HepG2 (cell line): Measurements from ENCODE around the gene MID1. TPM values are rescaled to one million over a fixed set of nuclear protein-coding genes. Genes with fewer than 3 reads are reported as not detected.

ENCODE experiments used
- ATAC-seq: fragments of 200-7000 bp; cut with Tn5 transposase; 3 replicates; pipeline ENCODE4 v1.9.1; 2020; ENCODE audit warnings: mild to moderate bottlenecking, moderate library complexity
- BruUV-seq: library from RNA; stranded (reverse); fragments of 400-500 nt; replicated peaks from 2 replicates; lab custom pipeline; 2021; lab: Mats Ljungman, UMichigan
- CTCF ChIA-PET: fragments of 300-600 bp; formaldehyde crosslinking; extraction: SDS; loops from one replicate; lab custom pipeline; 2021; ENCODE audit warnings: low total read pairs, inconsistent platforms, low intra/inter-chr PET ratio; lab: Yijun Ruan, JAX
- POLR2A ChIA-PET: fragments of 350-600 bp; sonication (Branson Sonifier 250); formaldehyde crosslinking; loops from one replicate; lab custom pipeline; 2020; ENCODE audit warnings: antibody characterized with exemption, inconsistent platforms; lab: Yijun Ruan, JAX
- DNase-seq: peaks from one replicate; pipeline ENCODE4 v3.0.0-alpha.2; 2015; ENCODE audit warnings: low spot score
- FAIRE-seq: peaks from 3 replicates; lab custom pipeline; 2011; peaks lifted over from hg19 to GRCh38; lab: Jason Lieb, UNC
- H2AFZ ChIP-seq: one replicate; pipeline ENCODE4 v1.6.1; 2011; ENCODE audit warnings: low read length, inconsistent platforms
- H3K27ac ChIP-seq: fragments of 300-600 bp; 3 replicates; pipeline ENCODE4 v1.8.0; 2011; ENCODE audit warnings: mixed run types, mild to moderate bottlenecking, mixed read lengths, low read length, inconsistent platforms; ENCODE audit not compliant: insufficient read depth; ENCODE audit errors: extremely low read length
- H3K27me3 ChIP-seq, 2 experiments: fragments of 200-600 bp in 1 of 2; 2 replicates in 1 of 2; 3 replicates in 1 of 2; pipeline versions ENCODE4 v1.6.0 to v1.8.0; 2011; ENCODE audit warnings: low read length in 2 of 2, mild to moderate bottlenecking in 2 of 2, moderate library complexity in 2 of 2, inconsistent platforms in 1 of 2; ENCODE audit not compliant: insufficient read depth in 2 of 2, control insufficient read depth in 1 of 2
- H3K36me3 ChIP-seq, 2 experiments: fragments of 200-600 bp in 1 of 2; replicated peaks in 1 of 2; 2 replicates in 1 of 2; 3 replicates in 1 of 2; pipeline versions ENCODE4 v1.5.1 to v1.8.0; 2011; ENCODE audit warnings: low read length in 2 of 2, inconsistent platforms in 1 of 2; ENCODE audit not compliant: insufficient read depth in 2 of 2, control insufficient read depth in 1 of 2
- H3K4me1 ChIP-seq: 2 replicates; pipeline ENCODE4 v1.5.1; 2012; ENCODE audit warnings: low read length, inconsistent platforms; ENCODE audit not compliant: insufficient read depth
- H3K4me2 ChIP-seq: 2 replicates; pipeline ENCODE4 v1.6.0; 2011; ENCODE audit warnings: low read depth, low read length, inconsistent platforms
- H3K4me3 ChIP-seq, 3 experiments: fragments of 200-600 bp in 1 of 3; sonication (generic), shearing (Covaris generic) in 1 of 3; replicated peaks in 1 of 3; 2 replicates each; pipeline ENCODE4 v1.5.1; 2011 to 2016; ENCODE audit warnings: low read length in 3 of 3, inconsistent platforms in 2 of 3, low read depth in 2 of 3, mild to moderate bottlenecking in 2 of 3, control low read depth in 1 of 3, mixed read lengths in 1 of 3; ENCODE audit not compliant: insufficient read depth in 1 of 3
- H3K79me2 ChIP-seq: one replicate; pipeline ENCODE4 v1.6.1; 2011; ENCODE audit warnings: low read length, inconsistent platforms; ENCODE audit not compliant: insufficient read depth
- H3K9ac ChIP-seq: 2 replicates; pipeline ENCODE4 v1.6.0; 2011; ENCODE audit warnings: mild to moderate bottlenecking, low read depth, low read length, inconsistent platforms; ENCODE audit not compliant: insufficient read depth
- H3K9me3 ChIP-seq: 2 replicates; pipeline ENCODE4 v1.5.1; 2012; ENCODE audit warnings: mild to moderate bottlenecking, low read length
- H4K20me1 ChIP-seq: 2 replicates; pipeline ENCODE4 v1.6.0; 2011; ENCODE audit warnings: inconsistent platforms, mild to moderate bottlenecking, low read length, moderate library complexity; ENCODE audit not compliant: insufficient read depth
- ELF4 ChIP-seq: sonication (generic); formaldehyde crosslinking; IDR thresholded peaks from 2 replicates; pipeline ENCODE4 v1.5.0; 2020; ENCODE audit warnings: missing genetic modification reagents, mild to moderate bottlenecking, moderate library complexity, borderline replicate concordance
- GZF1 ChIP-seq: sonication (generic); formaldehyde crosslinking; IDR thresholded peaks from 2 replicates; pipeline ENCODE4 v1.5.1; 2020; ENCODE audit warnings: mild to moderate bottlenecking, missing genetic modification reagents
- JUN ChIP-seq: sonication (generic); formaldehyde crosslinking; IDR thresholded peaks from 2 replicates; pipeline ENCODE4 v1.4.0; 2020; ENCODE audit warnings: mild to moderate bottlenecking, missing genetic modification reagents
- MAFK ChIP-seq, 2 experiments: IDR thresholded peaks in 1 of 2; conservative IDR thresholded peaks in 1 of 2; 2 replicates each; pipeline ENCODE4 v1.6.1; 2011; ENCODE audit warnings: improper control_type of control experiment in 2 of 2, low read length in 2 of 2
- MBNL3 ChIP-seq: fragments of 250-450 bp; sonication (Bioruptor Pico); conservative IDR thresholded peaks from 2 replicates; pipeline ENCODE4 v1.8.0; 2022; ENCODE audit warnings: mild to moderate bottlenecking, inconsistent platforms
- NCOA5 ChIP-seq: sonication (generic); formaldehyde crosslinking; IDR thresholded peaks from 2 replicates; pipeline ENCODE4 v1.4.0; 2020; ENCODE audit warnings: missing genetic modification reagents
- RFX5 ChIP-seq: IDR thresholded peaks from 2 replicates; pipeline ENCODE4 v1.6.1; 2011; ENCODE audit warnings: low read depth, low read length, improper control_type of control experiment
- ZBTB39 ChIP-seq: sonication (generic); formaldehyde crosslinking; IDR thresholded peaks from 2 replicates; pipeline ENCODE4 v1.5.0; 2020; ENCODE audit warnings: missing genetic modification reagents
- ZNF235 ChIP-seq: sonication (generic); formaldehyde crosslinking; IDR thresholded peaks from 2 replicates; pipeline ENCODE4 v1.8.1; 2023; ENCODE audit warnings: mild to moderate bottlenecking, missing genetic modification reagents, borderline replicate concordance
- ZNF407 ChIP-seq: sonication (generic); formaldehyde crosslinking; IDR thresholded peaks from one replicate; pipeline ENCODE4 v1.5.1; 2020; ENCODE audit warnings: mild to moderate bottlenecking, missing genetic modification reagents; ENCODE audit errors: not compliant biosample characterization
- WGBS: methylation state at CpG from one replicate; pipeline ENCODE4 v1.1.6; 2017; ENCODE audit warnings: low lambda C conversion rate; 5-methylcytosine and 5-hydroxymethylcytosine counted together
- in situ Hi-C: cut with HindIII; loops from 2 replicates; pipeline ENCODE4 v1.10.0; 2017; ENCODE audit warnings: low pct_unique_long_range_greater_than_20kb; ENCODE audit not compliant: extremely low pct_ligation_motif_present
- intact Hi-C: fragments of 100-400 bp; cut with micrococcal nuclease; formaldehyde crosslinking; loops from one replicate; pipeline ENCODE4 v1.10.0; 2022; ENCODE audit not compliant: unreplicated experiment
- polyA plus RNA-seq, 8 experiments: library from polyadenylated mRNA; depleted of rRNA in 3 of 8; stranded (reverse) in 7 of 8; unstranded in 1 of 8; fragments of >200 nt; fragmentation: Illumina TruSeq in 4 of 8; extraction: Trizol in 4 of 8; gene quantifications; 2 replicates each; pipeline versions ENCODE4 v1.2.1 to v1.2.3, GENCODE V29; 2011 to 2016; ENCODE audit warnings: low read depth in 4 of 8, missing spikeins in 1 of 8, mixed read lengths in 1 of 8; ENCODE audit not compliant: insufficient read depth in 1 of 8
- total RNA-seq, 5 experiments: library from RNA; depleted of rRNA; stranded (reverse); fragments of >200 nt; fragmentation: Illumina TruSeq; extraction: Trizol; gene quantifications; 2 replicates each; pipeline ENCODE4 v1.2.3, GENCODE V29; 2016; ENCODE audit warnings: low read depth in 1 of 5

The MID1 gene
- total and polyA plus RNA-seq, 2 of the 13 experiments (the other 11 are each of a cell fraction or from before 2014, with no cell fraction given): 0.86 to 1.1 TPM

GRCh38 chrX:10453945-10454344, 166.4 kb downstream of the MID1 start (continued):
- no peak for TF ChIP-seq ZNF407 (CRISPR knock-in tag)
- no peak for TF ChIP-seq NCOA5 (CRISPR knock-in tag)
- TF ChIP-seq MAFK (conservative IDR thresholded peaks at IDR 0.05 in 1 of 2, IDR thresholded peaks at IDR 0.05 in 1 of 2; ENCODE audit: low read length in 2 of 2): no peak
- TF ChIP-seq ELF4 (CRISPR knock-in tag): no peak

GRCh38 chrX:10450959-10451355, 169.4 kb downstream of the MID1 start:
- H3K27me3 ChIP-seq: no peaks in the 10 kb centered on the region
- no peaks in the 10 kb centered on the region for H3K36me3 ChIP-seq
- H2AFZ ChIP-seq: no peak overlapping the region
- H3K4me1 ChIP-seq: no peaks in the 10 kb centered on the region
- H3K4me3 ChIP-seq: no peak overlapping the region
- no peak for FAIRE-seq
- H3K9ac ChIP-seq: no peak overlapping the region
- 80% methylated on average over 2 of the region's 4 CpGs for WGBS
- ChIA-PET POLR2A (no interaction called here), CTCF (no interaction called here)
- no peak for DNase-seq
- in situ Hi-C loops (no loop called here), intact Hi-C loops (no loop called here)
- no peak for ATAC-seq
- H3K4me2 ChIP-seq: no peak overlapping the region
- no peaks in the 10 kb centered on the region for H3K9me3 ChIP-seq
- H4K20me1 ChIP-seq: no peaks in the 10 kb centered on the region
- H3K27ac ChIP-seq: no peak overlapping the region
- no peaks in the 10 kb centered on the region for H3K79me2 ChIP-seq
- BruUV-seq: no TSS peak
- no peak for TF ChIP-seq ZNF235 (CRISPR knock-in tag)
- TF ChIP-seq MBNL3 (CRISPR knock-in tag): no peak
- TF ChIP-seq RFX5: no peak
- TF ChIP-seq JUN (CRISPR knock-in tag): no peak
- TF ChIP-seq GZF1 (CRISPR knock-in tag): no peak
- TF ChIP-seq ZBTB39 (CRISPR knock-in tag): no peak
